Thyroid gland (tissue), 4 donors: ENCODE results near the gene TPT1. TPM values are rescaled to one million over a fixed set of nuclear protein-coding genes. Genes with fewer than 3 reads are reported as not detected.

Experiments used
- DNase-seq, 2 donors: peaks; one replicate each; pipeline ENCODE4 v3.0.0-alpha.2; 2019
- H3K27ac ChIP-seq, 3 donors: fragments of 200-600 bp; sonication (generic); 1 replicate in 2 of 3; 2 replicates in 1 of 3; pipeline ENCODE4 v1.5.1; 2016 to 2019; ENCODE audit warnings: mild to moderate bottlenecking in 1 of 3, moderate library complexity in 1 of 3
- H3K27me3 ChIP-seq: fragments of 200-600 bp; sonication (generic); one replicate; pipeline ENCODE4 v1.5.1; 2019
- H3K36me3 ChIP-seq, 2 donors: fragments of 200-600 bp; sonication (generic); one replicate each; pipeline ENCODE4 v1.5.1; 2016 to 2019
- H3K4me1 ChIP-seq, 2 donors: fragments of 200-600 bp; sonication (generic); one replicate each; pipeline ENCODE4 v1.5.1; 2017 to 2019
- H3K4me3 ChIP-seq, 3 donors: fragments of 200-600 bp; sonication (generic); replicated peaks in 1 of 3; 1 replicate in 2 of 3; 2 replicates in 1 of 3; pipeline ENCODE4 v1.5.1; 2016; ENCODE audit warnings: mild to moderate bottlenecking in 1 of 3
- H3K9me3 ChIP-seq: fragments of 200-600 bp; sonication (generic); one replicate; pipeline ENCODE4 v1.5.1; 2017
- CTCF ChIP-seq, 6 experiments: fragments of 200-600 bp in 3 of 6; fragments of 450-650 bp in 3 of 6; sonication (generic) in 3 of 6; IDR thresholded peaks; one replicate each; pipeline ENCODE4 v1.5.1; 2016 to 2019; ENCODE audit warnings: antibody characterized with exemption in 6 of 6, mild to moderate bottlenecking in 2 of 6, inconsistent platforms in 1 of 6, moderate library complexity in 1 of 6
- POLR2A ChIP-seq, 2 donors: fragments of 450-650 bp; IDR thresholded peaks; one replicate each; pipeline ENCODE4 v1.6.1; 2017; ENCODE audit warnings: antibody characterized with exemption in 2 of 2, mild to moderate bottlenecking in 2 of 2, moderate library complexity in 1 of 2
- WGBS, 2 donors: methylation state at CpG; one replicate each; pipeline ENCODE4 v1.1.5; 2017; 5-methylcytosine and 5-hydroxymethylcytosine counted together
- intact Hi-C: fragments of 100-400 bp; cut with DNase I; formaldehyde crosslinking; loops from one replicate; pipeline ENCODE4 v1.15.1; 2023
- total RNA-seq, 4 donors: library from RNA; depleted of rRNA; stranded (reverse); fragments of >200 nt; gene quantifications; one replicate each; pipeline ENCODE4 v1.2.3, GENCODE V29; 2016

The TPT1 gene
- total RNA-seq, 4 donors from 2014 or later, result 2,350 to 4,169 (median 2,632) TPM

- H3K27ac ChIP-seq, result peak overlapping the region in 1 of 3 donors; percentile 24
These were observed 8.2 kb downstream of the TPT1 start for GRCh38 chr13:45332831-45333219.

DNA sequence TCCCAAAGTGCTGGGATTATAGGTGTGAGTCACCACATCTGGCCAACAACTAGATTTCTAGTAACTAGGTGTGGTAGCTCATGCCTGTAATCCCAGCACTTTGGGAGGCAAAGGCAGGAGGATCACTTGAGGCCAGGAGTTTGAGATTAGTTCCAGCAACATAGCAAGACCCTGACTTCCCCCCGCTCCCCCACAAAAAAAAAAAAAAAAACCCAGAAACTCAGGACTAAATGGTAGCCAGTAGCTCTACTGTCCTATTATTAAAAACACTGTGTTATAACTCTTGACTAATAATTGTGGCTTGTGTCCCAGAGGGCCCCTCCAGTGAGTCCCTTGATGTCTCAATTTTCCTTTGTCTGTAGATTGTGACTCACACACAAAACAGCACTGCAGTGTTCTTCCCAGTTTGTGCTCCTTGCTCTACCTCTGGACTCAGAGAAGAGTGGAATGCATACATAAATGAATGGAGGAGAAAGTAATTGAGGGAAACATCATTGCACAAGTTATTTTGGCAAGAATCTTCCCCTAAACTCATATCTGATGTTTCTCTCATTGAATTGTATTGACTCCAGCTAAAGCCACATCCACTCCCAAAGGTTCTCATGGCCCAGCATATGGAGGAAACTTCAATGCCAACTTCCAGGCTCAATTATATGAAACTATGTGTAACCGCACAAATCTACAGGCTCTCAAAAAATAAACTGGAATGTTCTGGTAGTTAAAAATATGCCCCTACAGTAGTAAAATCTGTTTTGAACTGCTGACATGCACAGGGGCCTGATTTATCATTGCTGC lies 8.8 kb downstream of the TPT1 start:
- no peaks in the 10 kb centered on the region for H3K27me3 ChIP-seq
- peaks cover 23 to 47% of the 10 kb centered on the region in 2 donors for H3K4me1 ChIP-seq
- H3K27ac ChIP-seq, result peak overlapping the region in 1 of 3 donors; percentile 96
- DNase-seq, result no peak
- H3K4me3 ChIP-seq, result no peak overlapping the region
- TF ChIP-seq CTCF (IDR thresholded peaks at IDR 0.05) (no peak), POLR2A (IDR thresholded peaks at IDR 0.05) (no peak)
- 88 to 94% methylated on average over 2 of the region's 2 CpGs for WGBS, 2 donors
- no peaks in the 10 kb centered on the region for H3K9me3 ChIP-seq
- peaks cover 20 to 21% of the 10 kb centered on the region in 2 donors for H3K36me3 ChIP-seq
- intact Hi-C loops, result no loop called here

More at GRCh38 chr13:45332831-45333219, 8.2 kb downstream of the TPT1 start:
- WGBS, 2 donors, result 92 to 94% methylated on average over 3 of the region's 3 CpGs
- Histone ChIP-seq H3K9me3 (no peaks in the 10 kb centered on the region), H3K4me1 (peaks cover 23 to 47% of the 10 kb centered on the region in 2 donors), H3K4me3 (no peak overlapping the region), H3K27me3 (no peaks in the 10 kb centered on the region), H3K36me3 (peaks cover 25 to 27% of the 10 kb centered on the region in 2 donors)
- TF ChIP-seq POLR2A (IDR thresholded peaks at IDR 0.05) (no peak), CTCF (IDR thresholded peaks at IDR 0.05) (no peak)
- DNase-seq, result no peak
- intact Hi-C loops, result no loop called here

DNA sequence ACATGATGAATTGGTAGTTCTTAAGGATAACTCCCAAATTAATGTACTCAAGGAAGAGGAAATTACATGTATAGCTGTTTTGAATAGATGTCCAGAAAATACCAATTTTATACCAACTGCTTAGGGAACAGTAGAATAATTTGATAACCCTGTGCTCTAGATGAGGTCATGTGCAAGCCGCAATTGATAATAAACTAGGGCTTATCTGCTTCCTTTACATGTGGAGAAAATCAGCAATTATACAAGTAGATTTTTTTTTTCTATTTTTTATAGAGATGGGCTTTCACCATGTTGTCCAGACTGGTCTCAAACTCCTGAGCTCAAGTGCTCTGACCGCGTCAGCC lies 9.3 kb downstream of the TPT1 start:
- H3K4me1 ChIP-seq, result peaks cover 23 to 48% of the 10 kb centered on the region in 2 donors
- no peak for TF ChIP-seq CTCF (IDR thresholded peaks at IDR 0.05)
- no peak for TF ChIP-seq POLR2A (IDR thresholded peaks at IDR 0.05)
- intact Hi-C loops, result no loop called here

GRCh38 chr13:45331123-45331619 lies 9.8 kb downstream of the TPT1 start:
- Histone ChIP-seq H3K4me1 (peaks cover 23 to 45% of the 10 kb centered on the region in 2 donors), H3K4me3 (no peak overlapping the region), H3K27ac (peak overlapping the region in 1 of 3 donors; percentile 96), H3K36me3 (peaks cover 9 to 11% of the 10 kb centered on the region in 2 donors), H3K9me3 (no peaks in the 10 kb centered on the region), H3K27me3 (no peaks in the 10 kb centered on the region)
- intact Hi-C loops, result no loop called here
- 75 to 80% methylated on average over 1 of the region's 1 CpG for WGBS, 2 donors
- no peak for TF ChIP-seq CTCF (IDR thresholded peaks at IDR 0.05)
- no peak for TF ChIP-seq POLR2A (IDR thresholded peaks at IDR 0.05)
- no peak for DNase-seq

More for the DNA sequence above, 9.3 kb downstream of the TPT1 start:
- no peaks in the 10 kb centered on the region for H3K9me3 ChIP-seq
- no peak overlapping the region for H3K4me3 ChIP-seq
- peaks cover 14 to 16% of the 10 kb centered on the region in 2 donors for H3K36me3 ChIP-seq
- 80 to 92% methylated on average over 3 of the region's 3 CpGs for WGBS, 2 donors
- DNase-seq, result no peak
- H3K27me3 ChIP-seq, result no peaks in the 10 kb centered on the region
- peak overlapping the region in 1 of 3 donors; percentile 96 for H3K27ac ChIP-seq

GRCh38 chr13:45328661-45329111 lies 12.3 kb downstream of the TPT1 start:
- H3K4me3 ChIP-seq, result no peak overlapping the region
- DNase-seq, result no peak
- WGBS, 2 donors, result 23 to 32% methylated on average over 3 of the region's 3 CpGs
- H3K27ac ChIP-seq, result peak overlapping the region; percentile 61 to 96 (median 92)
- no peaks in the 10 kb centered on the region for H3K9me3 ChIP-seq
- intact Hi-C loops, result no loop called here
- peaks cover 28 to 53% of the 10 kb centered on the region in 2 donors for H3K4me1 ChIP-seq
- no peaks in the 10 kb centered on the region for H3K27me3 ChIP-seq
- TF ChIP-seq CTCF (IDR thresholded peaks at IDR 0.05) (no peak), POLR2A (IDR thresholded peaks at IDR 0.05) (no peak)
- H3K36me3 ChIP-seq, result no peaks in the 10 kb centered on the region
